Ecto neural progenitor cell (in vitro differentiated cells): ENCODE results near the gene THBS4.
A peak's percentile ranks its signal among the peaks of the same experiment; 100 is the strongest.

Experiments used
- DNase-seq: peaks from one replicate; pipeline ENCODE4 v3.0.0-alpha.2; 2018; ENCODE audit warnings: low spot score

The THBS4 gene

DNA sequence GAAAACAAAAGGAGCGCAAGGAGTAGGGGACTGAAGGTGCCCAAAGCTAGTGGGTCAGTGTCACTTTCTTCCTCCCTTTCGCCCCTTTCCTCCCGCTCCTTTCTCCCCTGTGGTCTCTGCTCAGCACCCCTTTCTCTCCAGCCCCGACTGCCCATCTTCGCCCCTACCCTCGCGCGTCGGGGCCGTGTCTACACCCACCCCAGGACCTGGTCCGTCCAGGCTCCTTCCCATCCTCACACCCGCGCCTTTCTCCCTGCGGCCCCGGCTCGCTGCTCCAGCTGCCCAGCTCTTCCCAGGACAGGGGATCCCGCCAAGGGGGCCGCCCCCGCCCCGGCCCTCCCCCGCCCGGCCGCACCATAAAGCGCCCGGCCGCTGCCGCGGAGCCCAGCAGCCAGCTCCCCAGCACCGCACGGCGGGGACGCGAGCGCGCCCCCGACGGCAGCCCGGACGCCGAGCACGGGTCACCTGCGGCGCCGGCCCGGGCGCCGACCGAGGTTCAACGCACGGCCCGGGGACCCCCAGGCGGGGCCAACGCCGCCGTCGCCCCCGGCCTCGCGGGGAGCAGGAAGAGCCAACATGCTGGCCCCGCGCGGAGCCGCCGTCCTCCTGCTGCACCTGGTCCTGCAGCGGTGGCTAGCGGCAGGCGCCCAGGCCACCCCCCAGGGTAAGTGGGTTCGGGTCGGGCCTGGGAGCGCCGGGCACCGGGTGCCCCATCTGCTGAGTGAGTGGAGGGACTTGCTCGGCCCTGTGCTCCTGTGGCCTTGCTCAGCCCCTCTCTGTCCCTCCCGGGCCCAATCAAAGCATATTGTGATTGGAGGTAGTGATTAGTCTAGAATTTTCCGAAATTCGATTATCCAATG lies at the start of gene THBS4:
THBS4 (plus strand) TSS at position 387 of the 860 bp plus-strand sequence; CDS start at position 577, 190 bp downstream.
- DNase-seq, result peak; percentile 71

- no peak for DNase-seq
Observed at GRCh38 chr5:79986260-79986659, 48.9 kb upstream of the THBS4 start.

DNA sequence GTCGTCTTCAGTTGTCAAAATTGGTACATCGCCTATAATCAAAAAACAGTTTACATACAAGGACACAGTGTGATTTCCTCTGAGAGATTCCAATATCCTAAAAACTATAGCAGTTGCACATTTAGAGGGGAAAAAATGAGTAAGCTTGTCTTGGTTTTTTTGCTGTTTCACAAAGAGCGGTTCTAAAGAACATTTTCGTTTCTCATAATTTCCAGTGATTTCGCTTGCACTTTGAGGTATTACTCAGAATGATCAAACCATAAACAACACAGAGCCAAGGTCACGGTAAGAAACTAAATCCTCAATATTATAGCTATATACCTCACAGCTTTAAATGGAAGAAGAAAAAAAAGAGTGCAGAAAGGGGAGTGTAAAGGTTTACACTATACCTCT lies 44.9 kb upstream of the THBS4 start:
- no peak for DNase-seq

DNA sequence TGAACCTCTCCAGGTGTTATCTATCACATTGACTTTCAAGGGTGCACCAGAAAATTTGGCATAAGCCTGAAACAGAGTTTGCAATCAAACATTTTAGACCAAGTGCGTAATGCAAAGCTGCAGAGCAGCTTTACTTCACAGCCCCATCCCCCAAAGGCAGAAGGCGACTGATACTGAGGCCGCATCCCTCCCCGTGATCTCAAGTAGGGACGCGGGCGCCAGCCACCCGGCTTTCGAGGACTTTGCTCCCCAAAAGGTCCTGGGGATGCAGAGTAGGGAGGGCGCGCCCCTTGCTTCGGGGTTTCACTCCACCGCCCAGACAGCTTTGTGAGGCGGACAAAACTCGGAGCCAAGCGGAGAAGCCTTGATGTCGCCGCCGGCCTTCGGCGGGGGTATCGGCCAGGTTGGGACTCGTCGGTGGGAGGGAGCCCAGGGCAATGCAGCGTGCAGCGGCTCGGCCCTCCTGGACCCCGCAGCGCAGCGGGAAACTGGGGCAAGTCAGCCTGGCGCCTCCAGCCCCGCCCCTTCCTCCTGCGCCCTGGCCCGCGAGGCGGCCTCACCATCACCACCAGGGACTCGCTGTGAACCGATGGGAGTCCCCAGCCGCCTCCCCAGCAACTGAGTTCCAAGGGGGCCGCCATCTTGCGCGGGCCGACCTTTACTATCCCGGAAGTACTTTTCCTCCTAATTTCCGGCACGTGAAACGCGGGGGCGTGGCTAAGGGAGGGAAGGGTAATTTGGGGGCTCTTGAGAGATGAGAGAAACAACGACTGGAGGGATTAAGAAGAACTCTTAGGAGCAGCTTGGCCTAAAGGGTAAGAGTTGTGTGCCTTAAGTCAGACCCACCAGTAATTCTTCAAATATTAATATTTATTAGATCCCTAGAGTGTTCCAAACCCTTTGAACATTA lies 44.3 kb upstream of the THBS4 start, which contains the start of gene MTX3:
MTX3 (minus strand) TSS at position 665 of the 910 bp plus-strand sequence; CDS start at position 641, 24 bp downstream.
- peak; percentile 90 for DNase-seq

DNA sequence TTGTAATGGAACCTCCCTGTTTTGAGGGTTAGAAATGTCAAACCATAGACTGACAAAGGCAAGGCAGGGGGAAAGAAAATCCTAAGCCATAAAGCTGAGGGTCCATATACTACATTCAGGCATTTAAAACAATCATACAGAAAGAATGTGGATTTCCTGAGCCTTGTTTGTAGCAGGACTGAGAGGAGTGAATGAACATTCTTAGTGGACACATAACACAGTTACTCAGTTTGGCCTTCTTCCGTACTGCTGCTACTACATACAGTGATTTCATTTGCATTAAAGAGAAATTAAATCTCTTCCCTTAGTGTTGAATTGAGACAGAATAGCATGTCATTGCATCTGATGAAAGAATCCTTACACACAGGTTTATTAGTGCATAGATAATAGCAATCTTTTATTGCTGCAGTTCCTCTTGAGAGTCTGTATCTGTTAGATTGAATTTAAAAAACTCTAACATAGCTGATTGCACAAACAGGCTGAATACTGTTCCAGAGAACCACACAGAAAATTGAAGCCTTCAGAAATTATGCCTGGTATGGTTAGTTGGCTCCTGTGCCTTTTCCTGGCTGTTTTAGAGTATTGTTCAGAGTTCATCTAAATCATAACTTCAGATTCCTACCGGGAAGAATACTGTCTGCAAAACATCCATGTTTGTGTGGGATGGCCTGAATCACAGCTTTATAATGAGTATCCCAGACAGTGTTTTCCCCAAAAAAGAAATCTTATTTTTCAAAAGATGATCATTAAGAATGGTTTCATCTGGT lies 42.1 kb upstream of the THBS4 start:
- no peak for DNase-seq

GRCh38 chr5:79999722-80000121 lies 35.4 kb upstream of the THBS4 start:
- no peak for DNase-seq

GRCh38 chr5:80002677-80003076 lies 32.5 kb upstream of the THBS4 start:
- no peak for DNase-seq

DNA sequence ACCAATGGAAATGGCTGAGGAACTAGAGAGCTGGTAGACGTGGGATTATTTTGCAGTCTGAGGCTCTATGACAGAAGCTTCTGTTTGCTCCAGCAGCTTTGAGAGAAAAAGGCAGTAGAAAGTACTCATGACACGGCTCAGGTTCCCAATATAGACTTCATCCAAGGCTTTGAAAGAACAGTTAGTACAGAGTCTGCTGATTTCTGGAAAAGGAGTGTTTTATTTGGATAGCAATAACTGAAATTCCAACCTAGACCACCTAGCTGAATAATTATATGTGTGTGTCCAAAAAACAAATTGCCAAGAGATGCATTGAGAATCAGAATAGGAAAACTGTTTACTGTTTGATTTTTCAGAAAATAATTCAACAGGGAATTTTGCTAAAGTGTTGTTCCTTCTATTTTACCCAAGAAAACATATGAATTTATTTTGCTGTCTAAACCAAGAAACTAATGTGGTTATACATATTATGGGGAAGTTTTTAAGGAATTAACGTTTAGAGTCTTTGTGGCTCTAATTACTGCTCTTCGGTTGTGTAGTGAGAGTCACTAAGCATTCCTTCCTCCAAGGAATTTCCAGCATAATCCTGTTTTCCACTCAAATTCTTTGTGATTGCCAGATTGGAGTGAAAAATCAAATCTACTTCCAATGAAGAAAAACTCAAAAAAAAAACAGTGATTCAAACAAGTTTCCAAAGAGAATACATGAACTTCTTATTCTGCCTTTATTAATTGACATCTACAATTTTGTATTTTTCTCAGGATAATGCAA lies 26.0 kb upstream of the THBS4 start:
- DNase-seq, result no peak

DNA sequence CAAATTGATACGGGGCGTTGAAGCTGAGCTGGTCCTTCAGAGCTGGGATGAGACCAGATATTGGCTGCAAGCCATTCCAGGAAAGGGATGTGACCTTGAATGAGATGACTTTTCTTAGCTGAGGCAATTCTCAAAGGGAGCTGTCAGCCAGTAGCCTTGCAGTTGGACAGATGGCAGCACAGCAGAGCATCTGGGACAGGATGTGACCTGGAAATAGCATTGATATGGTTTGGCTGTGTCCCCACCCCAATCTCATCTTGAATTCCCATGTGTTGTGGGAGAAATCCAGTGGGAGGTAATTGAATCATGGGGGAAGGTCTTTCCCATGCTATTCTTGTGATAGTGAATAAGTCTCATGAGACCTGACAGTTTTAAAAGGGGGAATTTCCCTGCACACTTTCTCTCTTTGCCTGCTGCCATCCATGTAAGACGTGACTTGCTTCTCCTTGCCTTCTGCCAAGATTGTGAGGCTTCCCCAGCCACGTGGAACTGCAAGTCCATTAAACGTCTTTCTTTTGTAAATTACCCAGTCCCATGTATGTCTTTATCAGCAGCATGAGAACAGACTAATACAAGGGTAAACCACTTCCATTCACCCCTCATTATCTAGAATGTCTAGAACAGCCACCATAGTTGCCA lies 24.3 kb upstream of the THBS4 start:
- no peak for DNase-seq

DNA sequence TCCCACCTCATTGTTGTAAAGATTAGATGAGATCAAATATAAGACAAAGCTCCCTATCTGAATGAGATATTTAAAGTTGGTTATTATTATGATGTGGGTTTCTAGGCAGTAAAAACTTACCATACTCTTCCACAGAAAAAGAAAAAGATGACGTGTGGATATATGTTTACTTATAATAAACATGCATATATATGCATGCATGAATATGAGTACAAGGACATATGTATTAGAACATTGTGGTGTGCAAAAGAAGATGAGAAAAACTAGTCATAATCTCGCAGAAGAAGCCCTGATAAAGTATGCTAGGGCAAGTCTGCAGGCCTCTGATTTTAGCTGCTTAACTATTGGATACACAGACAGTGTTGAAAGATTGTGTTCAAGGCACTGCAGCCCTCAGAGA lies 10.1 kb upstream of the THBS4 start:
- no peak for DNase-seq

DNA sequence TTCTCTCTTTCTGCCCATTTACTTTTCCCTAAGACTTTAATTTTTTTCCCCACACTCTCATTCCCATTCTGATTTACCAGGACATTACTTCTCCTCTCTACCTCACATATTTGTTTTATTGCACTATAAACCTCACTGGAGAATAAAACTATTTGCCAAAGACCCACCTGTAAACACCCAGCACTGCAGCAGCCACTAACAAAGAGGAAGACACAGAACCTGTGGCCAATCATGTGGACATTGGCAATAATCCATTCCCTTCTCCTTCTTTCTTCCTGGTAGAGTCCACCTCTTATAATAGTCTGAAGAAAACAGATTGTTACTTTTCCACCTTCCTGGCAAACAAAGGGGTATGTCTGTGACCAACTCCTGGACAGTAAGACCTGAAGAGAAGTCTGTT lies 8.3 kb upstream of the THBS4 start:
- no peak for DNase-seq

DNA sequence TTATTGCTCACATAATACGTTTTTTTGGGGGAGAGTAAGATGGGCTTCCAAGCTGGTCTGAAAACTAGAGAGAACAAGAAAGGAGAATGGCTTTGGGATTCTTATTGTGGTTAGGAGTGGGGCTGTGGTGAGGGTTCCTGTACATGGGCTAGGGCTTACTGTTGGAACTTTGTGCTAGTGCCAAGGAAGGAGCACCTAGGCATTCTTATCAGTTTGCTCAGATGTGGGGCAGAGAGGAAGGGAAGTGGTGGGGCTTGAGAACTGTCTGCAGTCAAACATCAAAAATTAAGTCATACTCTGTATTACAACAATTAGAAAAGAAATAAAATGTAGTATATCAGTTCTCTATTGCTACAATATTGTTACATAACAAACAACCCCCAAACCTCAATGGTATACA lies 4.0 kb upstream of the THBS4 start:
- DNase-seq, result no peak

DNA sequence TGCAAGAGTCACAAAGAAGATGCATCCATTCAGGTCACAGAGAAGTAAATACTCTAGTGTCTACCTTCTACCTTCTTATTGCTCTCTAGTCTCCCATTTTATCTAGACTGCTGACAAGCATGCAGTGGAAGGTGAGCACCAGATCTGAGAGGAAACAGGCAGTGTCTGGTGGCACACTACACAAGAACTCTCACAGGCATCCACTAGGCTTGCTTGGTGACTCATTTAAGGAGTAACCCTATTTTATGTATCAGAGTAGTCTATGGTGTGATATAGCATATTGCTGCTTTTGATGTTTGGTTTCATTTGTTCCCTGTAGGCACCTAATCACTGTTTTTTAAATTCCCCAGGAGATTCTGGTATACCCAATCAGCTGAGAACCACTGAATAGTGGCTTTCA lies 1.6 kb upstream of the THBS4 start:
- no peak for DNase-seq

DNA sequence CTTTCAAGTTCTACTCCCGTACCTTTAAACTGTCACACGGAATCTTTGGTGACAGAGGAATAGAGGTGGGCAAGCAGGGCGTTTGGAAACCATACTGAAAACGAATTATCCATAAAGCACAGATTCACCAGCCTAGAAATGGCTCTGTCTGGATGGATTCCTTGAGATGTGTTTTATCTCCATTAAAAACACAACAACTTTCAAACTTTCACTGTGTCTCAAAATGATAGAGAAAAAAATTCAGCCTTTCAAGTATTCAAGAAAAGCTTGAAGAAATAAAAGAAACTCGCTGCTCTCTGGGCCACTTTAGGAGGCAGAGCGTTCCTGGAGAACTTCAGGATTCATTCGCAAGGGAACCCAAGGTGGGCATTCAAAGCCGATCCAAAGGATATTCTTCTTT lies 589 bp upstream of the THBS4 start:
- DNase-seq, result no peak

- no peak for DNase-seq
Observed at GRCh38 chr5:80035839-80036238, 691 bp downstream of the THBS4 start.

- DNase-seq, result no peak
Observed at GRCh38 chr5:80036615-80037014, 1.5 kb downstream of the THBS4 start.

GRCh38 chr5:80037366-80037765 lies 2.2 kb downstream of the THBS4 start:
- DNase-seq, result no peak

GRCh38 chr5:80039650-80040049 lies 4.5 kb downstream of the THBS4 start:
- DNase-seq, result no peak

DNA sequence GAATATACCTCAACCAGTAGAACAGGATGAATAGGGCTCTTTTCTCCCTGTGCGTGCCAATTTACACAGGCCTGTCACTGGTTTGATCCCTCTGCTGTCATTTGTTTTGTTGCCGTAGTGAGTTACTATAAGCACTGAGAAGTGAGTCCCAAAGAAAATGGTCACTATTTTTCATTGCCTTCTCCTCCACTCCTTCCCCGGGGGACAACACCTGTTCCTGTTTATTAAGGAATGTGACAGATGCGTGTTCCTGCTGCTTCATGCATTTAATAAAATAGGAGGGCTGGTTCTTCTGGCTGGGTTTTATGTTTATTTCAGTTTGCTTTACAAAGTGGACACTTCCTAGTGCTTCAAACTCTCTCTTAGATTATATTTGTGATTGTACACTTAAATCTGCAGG lies 6.4 kb downstream of the THBS4 start:
- DNase-seq, result no peak

DNA sequence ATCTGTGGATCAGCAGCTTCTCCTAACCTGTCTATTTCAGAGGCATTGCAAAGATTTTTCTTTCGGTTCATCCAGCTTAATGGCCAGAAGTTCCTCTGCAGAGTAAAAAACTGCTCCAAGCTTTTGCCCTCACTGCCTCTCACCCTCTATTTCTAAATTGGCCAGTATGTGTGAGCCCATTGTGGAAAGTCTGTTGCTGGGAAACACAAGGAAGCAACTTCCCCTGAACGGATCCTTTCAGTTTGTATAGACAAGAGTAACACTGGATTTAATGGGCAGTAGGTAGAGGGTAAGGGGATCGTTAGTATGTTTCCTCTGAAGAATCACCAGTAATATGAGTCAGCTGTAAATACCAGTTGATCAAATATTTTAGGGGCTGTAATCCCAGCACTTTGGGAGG lies 7.2 kb downstream of the THBS4 start:
- no peak for DNase-seq

GRCh38 chr5:80043187-80043586 lies 8.0 kb downstream of the THBS4 start:
- DNase-seq, result no peak
